HG02588 (cell line): Measurements from ENCODE around the gene ISM1.
"Not testable (repeated sequence)": the region's sequence is repeated elsewhere in the genome, so short reads cannot be mapped to it uniquely, and the experiment has no call there.

Experiments used
- ATAC-seq: cut with Tn5 transposase; IDR thresholded peaks from one replicate; pipeline ENCODE4 v1.9.1; 2021; ENCODE audit warnings: mild to moderate bottlenecking, moderate library complexity; ENCODE audit not compliant: unreplicated experiment

ISM1 gene

GRCh38 chr20:13221313-13221672, 219 bp downstream of the ISM1 start:
- ATAC-seq: peak; percentile 45

GRCh38 chr20:13221673-13222318, 722 bp downstream of the ISM1 start:
- peak; percentile 86 for ATAC-seq

- no peak for ATAC-seq
These were observed 1.2 kb downstream of the ISM1 start for GRCh38 chr20:13222319-13222716.

- ATAC-seq: no peak
These were observed 2.9 kb downstream of the ISM1 start for GRCh38 chr20:13223736-13224520.

GRCh38 chr20:13226367-13226766, 5.3 kb downstream of the ISM1 start:
- ATAC-seq: no peak

- no peak for ATAC-seq
These were observed 7.7 kb downstream of the ISM1 start for GRCh38 chr20:13228771-13229170.

GRCh38 chr20:13229538-13229937, 8.5 kb downstream of the ISM1 start:
- ATAC-seq: no peak

GRCh38 chr20:13231031-13231752, 10.1 kb downstream of the ISM1 start:
- ATAC-seq: no peak

GRCh38 chr20:13232999-13233398, 11.9 kb downstream of the ISM1 start:
- no peak for ATAC-seq

- ATAC-seq: no peak
These were observed 13.9 kb downstream of the ISM1 start for GRCh38 chr20:13234961-13235360.

- not testable (repeated sequence) for ATAC-seq
These were observed 15.3 kb downstream of the ISM1 start for GRCh38 chr20:13236360-13236759.

GRCh38 chr20:13236990-13237720, 16.1 kb downstream of the ISM1 start:
- no peak for ATAC-seq

GRCh38 chr20:13238001-13238653, 17.1 kb downstream of the ISM1 start:
- ATAC-seq: no peak

- no peak for ATAC-seq
These were observed 22.8 kb downstream of the ISM1 start for GRCh38 chr20:13243826-13244376.

GRCh38 chr20:13245250-13245723, 24.2 kb downstream of the ISM1 start:
- ATAC-seq: no peak

GRCh38 chr20:13249118-13249797, 28.2 kb downstream of the ISM1 start:
- ATAC-seq: no peak

- ATAC-seq: no peak
These were observed 28.7 kb downstream of the ISM1 start for GRCh38 chr20:13249798-13250170.

GRCh38 chr20:13250251-13250650, 29.2 kb downstream of the ISM1 start:
- ATAC-seq: no peak

GRCh38 chr20:13251106-13251903, 30.2 kb downstream of the ISM1 start:
- ATAC-seq: no peak
